HG02973 (cell line): ENCODE measurements around the gene KCNQ1.

Experiments
- ATAC-seq: cut with Tn5 transposase; IDR thresholded peaks from one replicate; pipeline ENCODE4 v1.9.1; 2021; ENCODE audit warnings: moderate library complexity; ENCODE audit not compliant: unreplicated experiment

The KCNQ1 gene

GRCh38 chr11:2507945-2508749 lies 63.3 kb downstream of the KCNQ1 start:
- no peak for ATAC-seq

GRCh38 chr11:2508793-2509192 lies 64.0 kb downstream of the KCNQ1 start:
- ATAC-seq = no peak

DNA sequence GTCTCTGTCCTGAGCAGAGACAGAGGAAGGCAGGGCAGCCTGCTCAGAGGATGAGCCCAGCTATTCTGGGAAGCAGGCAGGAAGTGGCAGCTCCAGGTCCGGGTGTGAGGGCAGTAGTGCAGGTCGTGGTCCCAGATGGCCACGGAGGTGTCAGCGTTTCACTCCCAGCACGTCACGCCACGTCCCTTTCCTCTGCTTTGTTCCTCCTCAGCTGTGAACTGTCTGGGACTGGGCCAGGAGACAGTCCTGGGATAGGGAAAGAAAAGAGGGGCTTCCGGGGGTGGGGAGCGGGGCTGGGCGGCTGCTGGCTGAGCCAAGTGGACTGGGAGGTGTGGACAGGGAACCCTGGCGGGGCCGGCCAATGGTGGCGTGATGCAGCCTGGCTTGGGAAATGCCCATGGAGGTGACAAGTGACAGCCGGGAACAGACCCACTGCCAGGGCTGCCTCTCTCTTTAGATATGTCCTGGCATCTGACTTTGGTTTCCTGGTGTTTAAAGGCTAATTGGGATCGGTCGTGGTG lies 64.7 kb downstream of the KCNQ1 start:
- ATAC-seq = no peak

DNA sequence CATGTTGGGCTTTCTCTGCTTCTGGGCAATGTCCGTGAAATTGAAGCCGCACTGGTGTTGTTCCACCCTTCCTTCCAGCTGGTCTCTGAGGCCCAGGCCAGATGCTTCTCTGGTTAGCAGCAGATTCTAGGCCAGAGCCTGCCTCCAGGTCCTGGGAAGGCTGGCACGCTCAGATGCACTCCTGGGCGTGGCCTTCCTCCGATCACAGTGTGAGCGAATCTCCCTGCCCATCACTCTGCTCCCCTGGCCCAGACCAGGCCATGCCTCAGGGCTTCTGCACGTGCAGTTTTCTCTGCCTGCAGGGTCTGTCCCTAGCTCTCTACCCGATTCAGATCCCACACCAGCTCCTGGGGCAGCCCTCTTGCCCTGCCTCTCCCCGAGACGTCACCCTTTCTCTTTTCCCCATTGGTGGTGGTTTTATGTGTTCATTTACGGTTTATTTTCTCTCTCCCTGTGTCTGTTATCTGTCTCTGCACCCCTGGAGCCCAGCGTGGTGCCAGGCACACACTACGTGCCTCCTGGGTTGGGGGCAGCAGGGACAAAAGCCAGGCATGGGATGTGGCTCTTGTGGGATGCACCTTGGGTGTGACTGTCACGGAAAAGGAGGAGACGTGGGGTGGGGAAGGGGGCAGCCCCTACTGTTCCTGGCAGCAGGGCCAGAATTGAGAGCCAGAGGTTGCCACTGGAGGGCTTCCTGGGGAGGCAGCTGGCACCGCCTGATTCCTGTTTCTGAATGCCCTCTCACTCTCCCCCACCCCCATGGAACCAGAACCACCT lies 66.0 kb downstream of the KCNQ1 start:
- no peak for ATAC-seq

DNA sequence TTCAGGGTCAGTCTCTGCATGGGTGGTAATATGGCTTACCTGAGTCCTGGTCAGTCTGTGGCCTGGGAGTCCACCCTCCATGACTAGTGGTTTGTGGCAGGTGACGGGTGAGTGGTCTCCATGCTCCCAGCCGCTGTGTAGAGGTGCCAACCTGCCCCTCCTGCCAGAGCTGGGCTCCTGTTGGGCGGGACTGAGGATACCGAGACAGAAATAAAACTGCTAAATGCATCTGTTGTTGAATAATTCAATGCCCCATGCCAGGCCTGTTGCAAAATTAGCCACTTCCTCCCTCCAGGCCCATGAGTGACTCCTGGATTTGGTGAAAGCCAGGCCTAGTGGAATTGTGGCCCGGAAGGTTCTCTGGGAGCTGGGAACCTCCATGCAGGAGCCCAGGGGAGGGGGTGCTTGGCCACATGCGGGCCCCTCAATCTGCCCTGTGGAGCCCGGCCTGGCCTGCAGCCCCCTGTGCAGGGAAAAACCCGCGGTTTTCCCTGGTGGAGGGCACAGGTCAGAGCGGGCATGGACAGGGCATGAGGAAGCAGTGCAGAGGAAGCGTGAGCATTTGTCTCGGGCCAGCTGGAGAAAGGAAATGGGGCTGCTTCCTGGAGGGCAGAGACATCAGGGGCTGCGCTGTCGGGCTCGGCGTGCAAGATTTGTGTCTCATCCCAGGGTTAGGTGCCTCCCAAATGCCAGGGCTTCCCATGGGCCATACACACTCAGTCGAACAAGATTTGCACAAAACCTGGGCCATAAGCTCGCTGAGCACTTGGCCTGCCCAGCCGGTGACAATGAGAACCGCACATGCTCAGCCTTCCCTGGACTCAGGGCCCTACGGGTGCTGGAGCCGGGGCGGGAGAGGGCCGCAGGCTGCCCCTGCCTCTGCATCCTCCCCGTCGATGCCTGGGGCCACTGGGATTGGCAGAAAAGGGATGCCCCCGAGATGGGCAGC lies 66.9 kb downstream of the KCNQ1 start:
- ATAC-seq = no peak

GRCh38 chr11:2512431-2513407 lies 67.9 kb downstream of the KCNQ1 start:
- ATAC-seq = no peak

- no peak for ATAC-seq
Measured at GRCh38 chr11:2513441-2513840, 68.6 kb downstream of the KCNQ1 start.

DNA sequence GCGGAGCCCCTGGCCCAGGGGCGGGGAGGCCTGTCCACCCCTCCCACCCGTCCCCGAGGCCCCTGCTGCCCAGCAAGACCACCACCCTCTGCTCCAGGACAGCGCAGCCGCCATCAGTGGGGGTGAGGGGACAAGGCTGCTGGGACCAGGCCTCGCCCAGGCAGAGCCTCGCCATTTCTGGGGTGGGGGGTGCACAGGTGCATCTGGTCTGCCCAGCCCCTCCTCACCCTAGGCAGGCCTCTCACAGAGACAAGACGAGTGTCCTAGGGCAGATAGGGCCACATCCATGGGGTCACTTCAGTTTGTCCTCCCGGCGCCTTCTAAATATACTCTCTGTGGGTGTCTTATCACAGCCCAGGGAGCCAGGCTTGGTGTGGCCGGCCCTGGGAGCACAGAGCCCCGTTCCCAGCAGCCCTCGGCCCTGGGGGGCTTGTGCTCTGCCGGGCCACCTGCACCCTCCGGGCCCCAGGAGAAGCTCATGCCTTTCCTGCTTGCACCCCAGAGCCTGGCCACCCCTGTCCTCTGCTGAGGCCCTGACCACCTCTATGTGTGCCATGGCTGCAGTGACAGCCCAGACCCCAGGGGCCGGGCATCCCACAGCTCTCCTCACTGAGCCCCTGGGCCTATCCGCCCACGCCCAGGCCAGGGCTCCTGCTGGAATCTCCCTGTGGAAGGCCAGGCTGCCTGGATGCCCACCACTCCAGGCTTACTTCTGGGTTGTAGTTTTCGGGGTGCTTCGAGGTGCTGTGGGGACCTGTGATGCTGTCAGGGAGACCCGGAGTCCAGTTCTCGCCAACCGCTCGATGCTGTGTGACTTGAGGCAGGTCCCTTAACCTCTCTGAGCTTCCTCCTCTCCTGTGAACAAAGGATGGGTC lies 70.8 kb downstream of the KCNQ1 start:
- no peak for ATAC-seq

GRCh38 chr11:2516276-2517015 lies 71.6 kb downstream of the KCNQ1 start:
- ATAC-seq = no peak

GRCh38 chr11:2517016-2517385 lies 72.2 kb downstream of the KCNQ1 start:
- no peak for ATAC-seq

GRCh38 chr11:2517386-2518064 lies 72.7 kb downstream of the KCNQ1 start:
- no peak for ATAC-seq

- ATAC-seq = no peak
Measured at GRCh38 chr11:2518111-2518982, 73.5 kb downstream of the KCNQ1 start.

- no peak for ATAC-seq
Measured at GRCh38 chr11:2518983-2519340, 74.2 kb downstream of the KCNQ1 start.

- no peak for ATAC-seq
Measured at GRCh38 chr11:2519517-2519861, 74.7 kb downstream of the KCNQ1 start.

DNA sequence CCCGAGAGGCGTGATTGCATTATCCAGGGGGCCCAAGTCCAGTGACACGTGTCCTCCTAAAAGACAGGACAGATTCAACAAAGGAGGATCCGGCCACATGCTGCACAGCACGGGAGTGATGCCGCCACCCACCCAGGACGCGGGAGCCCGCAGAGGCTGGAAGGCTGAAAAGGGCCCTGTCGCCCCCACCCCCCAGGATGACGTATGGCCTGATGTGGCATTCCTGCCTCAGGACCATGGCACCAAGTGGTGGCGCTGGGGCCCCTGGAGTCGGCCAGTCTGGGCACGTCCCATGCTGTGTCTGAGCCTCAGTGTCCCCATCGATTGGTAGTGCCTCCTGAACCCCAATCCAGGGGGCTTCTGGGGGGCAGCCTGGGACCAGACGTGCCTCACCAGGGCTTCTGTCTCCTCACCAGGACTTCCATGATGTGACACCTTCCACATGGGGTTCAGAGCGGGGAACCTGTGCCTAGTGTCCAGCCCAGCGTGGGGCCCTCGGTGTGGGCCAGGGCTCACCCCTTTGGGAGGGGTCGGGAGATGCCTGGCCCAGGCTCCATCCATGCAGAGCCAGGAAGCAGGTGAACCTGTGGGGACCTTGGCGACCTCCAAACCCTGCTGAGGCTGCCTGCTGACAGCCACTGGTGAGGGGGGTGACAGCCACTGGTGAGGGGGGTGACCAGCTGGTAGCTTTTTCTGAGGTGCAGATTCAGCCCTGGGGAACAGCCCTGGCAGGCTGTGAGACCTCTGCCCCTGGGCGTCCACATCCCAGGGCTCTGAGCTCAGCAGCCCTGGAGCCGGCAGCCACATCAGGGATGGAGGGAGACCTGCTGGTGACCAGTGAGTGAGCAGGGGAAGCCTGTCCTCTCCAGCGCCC lies 75.3 kb downstream of the KCNQ1 start:
- no peak for ATAC-seq

DNA sequence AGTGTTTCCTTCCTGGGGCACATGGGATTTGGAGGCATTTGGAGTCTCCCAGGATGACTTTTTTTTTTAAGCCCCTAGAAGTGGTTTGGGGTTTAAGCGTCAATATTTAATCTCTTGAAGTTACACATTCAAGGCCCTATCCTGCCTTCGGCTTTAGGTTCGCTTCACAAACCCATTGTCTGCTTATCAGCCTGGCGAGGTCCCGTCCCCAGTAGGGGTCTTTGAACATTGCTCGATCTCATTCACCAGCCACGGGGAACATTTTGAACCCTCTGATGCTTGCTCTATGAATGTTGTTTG lies 75.9 kb downstream of the KCNQ1 start:
- ATAC-seq = no peak
